Prostate gland (tissue), 2 donors: ENCODE results near the gene EPHA2. TPM values are rescaled to one million over a fixed set of nuclear protein-coding genes. Genes with fewer than 3 reads are reported as not detected.

Source experiments
- DNase-seq: peaks from one replicate; pipeline ENCODE4 v3.0.0-alpha.2; 2019; ENCODE audit warnings: low spot score
- H3K27ac ChIP-seq, 2 donors: fragments of 200-600 bp; sonication (generic); 2 replicates each; pipeline ENCODE4 v1.5.1; 2017 to 2019
- H3K27me3 ChIP-seq: fragments of 200-600 bp; sonication (generic); replicated peaks from 2 replicates; pipeline ENCODE4 v1.5.1; 2019; ENCODE audit not compliant: insufficient read depth
- H3K36me3 ChIP-seq, 2 donors: fragments of 200-600 bp; sonication (generic); 1 replicate in 1 of 2; 2 replicates in 1 of 2; pipeline versions ENCODE4 v1.5.1 to v1.8.1; 2017 to 2019
- H3K4me1 ChIP-seq: fragments of 200-600 bp; sonication (generic); replicated peaks from 2 replicates; pipeline ENCODE4 v1.5.1; 2019
- H3K4me3 ChIP-seq, 2 donors: fragments of 200-600 bp; sonication (generic); 2 replicates each; pipeline ENCODE4 v1.5.1; 2017 to 2019
- H3K9me3 ChIP-seq: fragments of 200-600 bp; sonication (generic); 2 replicates; pipeline ENCODE4 v1.5.1; 2017
- POLR2A ChIP-seq: fragments of 450-650 bp; IDR thresholded peaks from one replicate; pipeline ENCODE4 v1.6.1; 2016; ENCODE audit warnings: antibody characterized with exemption, mild to moderate bottlenecking
- POLR2AphosphoS5 ChIP-seq: sonication (generic); formaldehyde crosslinking; IDR thresholded peaks from one replicate; pipeline ENCODE4 v1.6.1; 2017; ENCODE audit warnings: antibody characterized with exemption
- WGBS: methylation state at CpG from one replicate; pipeline ENCODE4 v1.1.5; 2018; 5-methylcytosine and 5-hydroxymethylcytosine counted together
- intact Hi-C: fragments of 100-400 bp; cut with DNase I; formaldehyde crosslinking; loops from one replicate; pipeline ENCODE4 v1.14.2; 2022
- total RNA-seq, 2 donors: library from RNA; depleted of rRNA; stranded (reverse); fragments of >200 nt; gene quantifications; one replicate each; pipeline ENCODE4 v1.1.0, GENCODE V29; 2016
- TF ChIP-seq, protein P1 (sequence below), 4 experiments: fragments of 200-600 bp in 2 of 4; fragments of 450-650 bp in 2 of 4; sonication (generic) in 2 of 4; IDR thresholded peaks; 1 replicate in 3 of 4; 2 replicates in 1 of 4; pipeline ENCODE4 v1.5.1; 2016 to 2019; ENCODE audit warnings: antibody characterized with exemption in 4 of 4, mild to moderate bottlenecking in 2 of 4, moderate library complexity in 2 of 4

EPHA2 gene
- total RNA-seq, 2 donors from 2014 or later, result 14.8 to 17.7 TPM

DNA sequence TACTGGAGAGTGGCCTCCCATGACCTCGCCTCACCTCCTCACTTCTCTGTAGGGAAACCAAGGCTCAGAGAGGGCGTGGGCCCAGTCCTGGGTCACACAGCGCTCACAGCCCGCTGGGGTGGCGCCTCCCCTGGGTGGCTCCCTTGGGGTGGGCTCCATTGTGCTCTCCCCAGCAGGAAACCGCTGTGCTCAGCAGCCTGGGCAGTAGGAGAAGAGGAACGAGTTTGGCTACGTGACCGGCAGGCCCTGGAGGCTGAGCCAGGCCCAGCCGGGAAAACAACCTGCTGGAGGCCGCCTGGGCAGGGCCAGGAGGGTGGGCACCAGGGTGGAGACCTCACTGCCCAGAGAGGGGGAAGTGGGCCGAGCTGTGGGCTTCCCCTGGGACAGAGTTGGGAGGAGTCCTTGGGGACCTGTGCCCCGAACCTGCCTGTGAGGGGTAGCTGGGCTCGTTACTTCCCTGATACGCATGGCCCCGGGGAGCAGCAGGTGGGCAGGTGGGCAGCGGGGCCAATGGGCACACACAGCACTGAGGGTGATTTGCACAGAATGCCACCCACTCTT lies 67.4 kb downstream of the EPHA2 start:
- 61% methylated on average over 17 of the region's 17 CpGs for WGBS
- H3K36me3 ChIP-seq, result no peaks in the 10 kb centered on the region
- intact Hi-C loops, result no loop called here
- no peaks in the 10 kb centered on the region for H3K9me3 ChIP-seq
- H3K27me3 ChIP-seq, result no peaks in the 10 kb centered on the region
- no peaks in the 10 kb centered on the region for H3K4me1 ChIP-seq
- H3K4me3 ChIP-seq, result no peak overlapping the region
- TF ChIP-seq, protein P1, sequence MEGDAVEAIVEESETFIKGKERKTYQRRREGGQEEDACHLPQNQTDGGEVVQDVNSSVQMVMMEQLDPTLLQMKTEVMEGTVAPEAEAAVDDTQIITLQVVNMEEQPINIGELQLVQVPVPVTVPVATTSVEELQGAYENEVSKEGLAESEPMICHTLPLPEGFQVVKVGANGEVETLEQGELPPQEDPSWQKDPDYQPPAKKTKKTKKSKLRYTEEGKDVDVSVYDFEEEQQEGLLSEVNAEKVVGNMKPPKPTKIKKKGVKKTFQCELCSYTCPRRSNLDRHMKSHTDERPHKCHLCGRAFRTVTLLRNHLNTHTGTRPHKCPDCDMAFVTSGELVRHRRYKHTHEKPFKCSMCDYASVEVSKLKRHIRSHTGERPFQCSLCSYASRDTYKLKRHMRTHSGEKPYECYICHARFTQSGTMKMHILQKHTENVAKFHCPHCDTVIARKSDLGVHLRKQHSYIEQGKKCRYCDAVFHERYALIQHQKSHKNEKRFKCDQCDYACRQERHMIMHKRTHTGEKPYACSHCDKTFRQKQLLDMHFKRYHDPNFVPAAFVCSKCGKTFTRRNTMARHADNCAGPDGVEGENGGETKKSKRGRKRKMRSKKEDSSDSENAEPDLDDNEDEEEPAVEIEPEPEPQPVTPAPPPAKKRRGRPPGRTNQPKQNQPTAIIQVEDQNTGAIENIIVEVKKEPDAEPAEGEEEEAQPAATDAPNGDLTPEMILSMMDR (IDR thresholded peaks at IDR 0.05), result no peak
- TF ChIP-seq POLR2A, result no peak
- no peak for TF ChIP-seq POLR2AphosphoS5
- H3K27ac ChIP-seq, result no peak overlapping the region
- DNase-seq, result no peak

DNA sequence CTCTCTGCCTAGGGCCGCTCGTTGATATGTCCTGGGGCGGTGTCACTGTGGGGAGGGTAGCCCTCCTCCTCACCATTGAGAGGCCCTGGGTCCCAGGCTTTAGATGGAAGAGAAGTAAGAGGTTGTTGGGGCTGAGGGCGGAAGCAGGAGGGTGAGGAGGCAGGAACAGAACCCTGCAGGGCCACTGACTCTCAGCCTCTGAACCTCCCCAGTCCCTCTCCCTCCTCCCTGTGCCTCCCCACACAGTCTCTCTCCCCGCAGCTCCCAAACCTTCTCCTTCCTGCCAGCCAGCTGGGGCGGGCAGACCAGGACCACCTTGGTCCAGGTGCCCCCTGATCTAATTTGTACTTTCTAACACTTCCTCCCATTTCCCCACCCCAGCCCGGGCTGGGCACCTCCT lies 68.1 kb downstream of the EPHA2 start:
- TF ChIP-seq POLR2AphosphoS5 (no peak), POLR2A (no peak)
- TF ChIP-seq, protein P1 (IDR thresholded peaks at IDR 0.05), result no peak
- Histone ChIP-seq H3K27ac (no peak overlapping the region), H3K27me3 (no peaks in the 10 kb centered on the region), H3K36me3 (no peaks in the 10 kb centered on the region), H3K4me1 (no peaks in the 10 kb centered on the region), H3K9me3 (no peaks in the 10 kb centered on the region), H3K4me3 (no peak overlapping the region)
- no peak for DNase-seq
- WGBS, result 69% methylated on average over 7 of the region's 7 CpGs
- intact Hi-C loops, result no loop called here

- Histone ChIP-seq H3K27me3 (no peaks in the 10 kb centered on the region), H3K4me3 (no peak overlapping the region), H3K27ac (no peak overlapping the region), H3K36me3 (no peaks in the 10 kb centered on the region), H3K4me1 (no peaks in the 10 kb centered on the region), H3K9me3 (no peaks in the 10 kb centered on the region)
- intact Hi-C loops, result no loop called here
- WGBS, result 75% methylated on average over 6 of the region's 6 CpGs
- no peak for TF ChIP-seq POLR2A
- TF ChIP-seq, protein P1 (IDR thresholded peaks at IDR 0.05), result no peak
- no peak for TF ChIP-seq POLR2AphosphoS5
- no peak for DNase-seq
Measured at GRCh38 chr1:16085522-16085921, 70.3 kb downstream of the EPHA2 start.

DNA sequence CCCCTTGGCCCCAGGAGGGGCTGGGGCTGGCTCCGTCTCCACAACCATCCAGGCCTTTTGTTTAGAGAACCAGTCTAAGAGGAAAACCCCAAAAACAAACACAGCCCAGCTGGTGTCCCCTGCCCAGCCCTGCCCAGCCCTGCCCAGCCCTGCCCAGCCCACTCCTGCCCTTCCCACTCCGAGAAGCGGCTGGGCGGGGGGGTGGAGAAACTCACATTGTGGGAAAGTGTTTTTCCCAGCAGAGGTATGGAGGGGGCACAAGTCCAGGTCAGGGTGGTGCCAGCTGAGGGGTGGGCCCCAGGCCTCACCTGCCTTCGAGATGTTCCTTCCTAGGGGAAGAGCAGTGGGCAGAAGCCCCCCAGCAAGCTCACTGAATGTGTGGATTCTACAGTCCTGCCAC lies 72.4 kb downstream of the EPHA2 start:
- Histone ChIP-seq H3K27me3 (no peaks in the 10 kb centered on the region), H3K27ac (no peak overlapping the region), H3K4me3 (no peak overlapping the region), H3K36me3 (no peaks in the 10 kb centered on the region), H3K9me3 (no peaks in the 10 kb centered on the region), H3K4me1 (peaks cover 2% of the 10 kb centered on the region)
- intact Hi-C loops, result loop anchor here (2.0 to 5.0 kb wide), 2 partner anchors 71 to 269 kb away; partner anchors contain the start of gene FBXO42
- no peak for DNase-seq
- 55% methylated on average over 5 of the region's 5 CpGs for WGBS
- TF ChIP-seq POLR2AphosphoS5 (no peak), POLR2A (no peak)
- TF ChIP-seq, protein P1 (IDR thresholded peaks at IDR 0.05), result no peak
